Breast epithelium (tissue), 3 donors: ENCODE measurements around the gene AMIGO1.

Source experiments
- POLR2A ChIP-seq: fragments of 450-650 bp; IDR thresholded peaks from one replicate; pipeline ENCODE4 v1.6.1; 2016; ENCODE audit warnings: antibody characterized with exemption, mild to moderate bottlenecking, moderate library complexity
- TF ChIP-seq, protein P1 (sequence below), 3 donors: fragments of 450-650 bp; IDR thresholded peaks; one replicate each; pipeline ENCODE4 v1.5.1; 2016 to 2017; ENCODE audit warnings: antibody characterized with exemption in 3 of 3, mild to moderate bottlenecking in 3 of 3, moderate library complexity in 3 of 3

DNA sequence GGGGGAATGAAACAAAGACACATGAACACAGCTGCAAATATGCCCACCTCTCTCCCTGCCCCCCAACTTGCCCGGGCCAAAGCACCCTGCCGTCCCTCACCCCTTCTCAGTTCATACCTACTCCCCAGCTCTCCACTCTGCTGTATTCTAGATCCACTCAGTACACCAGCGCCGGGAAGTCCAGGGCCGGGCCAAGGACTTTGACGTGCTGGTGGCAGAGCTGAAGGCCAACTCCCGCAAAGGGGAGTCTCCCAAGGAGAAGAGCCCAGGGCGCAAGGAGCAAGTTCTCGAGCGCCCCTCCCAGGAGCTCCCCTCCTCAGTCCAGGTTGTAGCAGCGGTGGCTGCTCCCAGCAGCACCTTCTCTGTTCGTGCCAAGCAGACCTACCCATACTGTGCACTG is 20.8 kb downstream of the AMIGO1 start:
- TF ChIP-seq, protein P1, sequence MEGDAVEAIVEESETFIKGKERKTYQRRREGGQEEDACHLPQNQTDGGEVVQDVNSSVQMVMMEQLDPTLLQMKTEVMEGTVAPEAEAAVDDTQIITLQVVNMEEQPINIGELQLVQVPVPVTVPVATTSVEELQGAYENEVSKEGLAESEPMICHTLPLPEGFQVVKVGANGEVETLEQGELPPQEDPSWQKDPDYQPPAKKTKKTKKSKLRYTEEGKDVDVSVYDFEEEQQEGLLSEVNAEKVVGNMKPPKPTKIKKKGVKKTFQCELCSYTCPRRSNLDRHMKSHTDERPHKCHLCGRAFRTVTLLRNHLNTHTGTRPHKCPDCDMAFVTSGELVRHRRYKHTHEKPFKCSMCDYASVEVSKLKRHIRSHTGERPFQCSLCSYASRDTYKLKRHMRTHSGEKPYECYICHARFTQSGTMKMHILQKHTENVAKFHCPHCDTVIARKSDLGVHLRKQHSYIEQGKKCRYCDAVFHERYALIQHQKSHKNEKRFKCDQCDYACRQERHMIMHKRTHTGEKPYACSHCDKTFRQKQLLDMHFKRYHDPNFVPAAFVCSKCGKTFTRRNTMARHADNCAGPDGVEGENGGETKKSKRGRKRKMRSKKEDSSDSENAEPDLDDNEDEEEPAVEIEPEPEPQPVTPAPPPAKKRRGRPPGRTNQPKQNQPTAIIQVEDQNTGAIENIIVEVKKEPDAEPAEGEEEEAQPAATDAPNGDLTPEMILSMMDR (IDR thresholded peaks at IDR 0.05): no peak
- no peak for TF ChIP-seq POLR2A
